Endometrial microvascular endothelial cells (primary cell): ENCODE measurements around the gene ARHGAP24. TPM values are rescaled to one million over a fixed set of nuclear protein-coding genes. Genes with fewer than 3 reads are reported as not detected.

Experiments
- in situ Hi-C: cut with HindIII; loops from 2 replicates; pipeline ENCODE4 v1.10.0; 2017; ENCODE audit warnings: low sequenced_read_pairs, low pct_unique_long_range_greater_than_20kb; ENCODE audit errors: inconsistent ontology term
- total RNA-seq: library from RNA; depleted of rRNA; stranded (reverse); fragments of >200 nt; gene quantifications from one replicate; pipeline ENCODE4 v1.2.3, GENCODE V29; 2015; ENCODE audit errors: inconsistent ontology term

Gene ARHGAP24
- total RNA-seq, 1 donor from 2014 or later, result 93.0 TPM

- in situ Hi-C loops, result no loop called here
Measured at GRCh38 chr4:85717351-85717750, 242.4 kb downstream of the ARHGAP24 start.

DNA sequence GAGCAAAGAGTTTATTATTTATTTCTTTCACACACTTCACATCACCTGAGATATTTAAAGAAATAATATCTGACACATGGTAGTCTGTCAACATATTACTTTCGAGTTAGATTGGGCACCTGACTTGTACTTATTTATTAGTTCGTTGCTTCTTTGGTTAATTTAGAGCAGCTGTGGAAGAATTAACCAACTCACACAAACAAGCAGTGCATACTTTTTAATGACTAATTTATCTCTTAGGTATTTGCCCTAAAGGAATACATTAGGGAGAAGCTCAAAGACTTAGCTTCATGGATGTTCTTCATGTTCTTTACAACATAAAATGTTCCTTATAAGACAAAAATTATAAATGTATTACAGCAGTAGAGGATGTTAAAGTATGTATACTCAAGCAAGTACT, 242.9 kb downstream of the ARHGAP24 start:
- in situ Hi-C loops, result no loop called here

- in situ Hi-C loops, result no loop called here
Measured at GRCh38 chr4:85720735-85721134, 245.8 kb downstream of the ARHGAP24 start.

GRCh38 chr4:85722401-85722800, 247.5 kb downstream of the ARHGAP24 start:
- in situ Hi-C loops, result no loop called here

DNA sequence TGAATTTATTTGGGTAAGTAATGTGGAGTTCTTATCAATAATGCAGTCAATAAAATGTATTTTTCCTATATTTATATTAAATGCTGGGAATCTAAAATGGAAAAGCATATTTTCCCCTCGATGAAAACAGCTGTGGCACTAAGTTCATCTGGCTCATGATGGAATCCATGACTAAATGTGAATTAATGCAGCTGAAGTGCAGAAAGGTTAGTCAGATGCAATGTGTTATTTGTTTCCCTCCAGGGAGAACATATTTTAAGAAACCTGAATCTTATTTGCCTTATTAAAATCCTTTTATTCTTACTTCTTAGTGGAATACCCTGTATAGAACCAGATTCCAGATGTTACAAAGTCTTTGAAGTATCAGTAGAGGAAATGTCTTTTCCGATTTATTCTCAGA, 247.9 kb downstream of the ARHGAP24 start:
- in situ Hi-C loops, result no loop called here

GRCh38 chr4:85724791-85725563, 250.0 kb downstream of the ARHGAP24 start:
- in situ Hi-C loops, result no loop called here

DNA sequence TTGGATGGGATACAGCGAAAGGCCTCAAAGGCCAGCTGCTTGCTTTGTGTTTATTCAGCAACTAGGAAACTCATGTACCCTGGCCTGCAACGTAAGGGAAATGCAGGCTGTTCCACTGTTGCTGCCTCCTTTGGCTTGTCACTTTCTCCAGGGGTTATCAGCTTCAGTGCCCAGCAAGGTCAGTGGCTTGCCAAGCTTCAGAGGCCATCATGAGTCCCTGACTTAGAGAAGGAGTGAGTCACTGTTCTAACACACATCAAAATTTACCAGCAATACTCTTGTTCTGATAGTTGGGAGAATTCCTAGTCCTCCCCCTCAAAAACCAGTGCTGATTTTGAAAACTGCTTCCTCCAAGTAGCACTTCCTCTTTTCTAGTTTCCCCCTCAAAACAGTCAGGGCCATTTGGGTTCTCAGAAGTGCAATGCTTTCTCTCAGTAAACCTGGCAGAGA, 250.8 kb downstream of the ARHGAP24 start:
- in situ Hi-C loops, result no loop called here

GRCh38 chr4:85726555-85726954, 251.6 kb downstream of the ARHGAP24 start:
- in situ Hi-C loops, result no loop called here

- in situ Hi-C loops, result no loop called here
Measured at GRCh38 chr4:85728464-85728863, 253.5 kb downstream of the ARHGAP24 start.

GRCh38 chr4:85732124-85732523, 257.2 kb downstream of the ARHGAP24 start:
- in situ Hi-C loops, result no loop called here

GRCh38 chr4:85733798-85734197, 258.8 kb downstream of the ARHGAP24 start:
- in situ Hi-C loops, result no loop called here

- in situ Hi-C loops, result no loop called here
Measured at GRCh38 chr4:85734424-85734831, 259.5 kb downstream of the ARHGAP24 start.

GRCh38 chr4:85736571-85736970, 261.6 kb downstream of the ARHGAP24 start:
- in situ Hi-C loops, result no loop called here

GRCh38 chr4:85737254-85737653, 262.3 kb downstream of the ARHGAP24 start:
- in situ Hi-C loops, result no loop called here

DNA sequence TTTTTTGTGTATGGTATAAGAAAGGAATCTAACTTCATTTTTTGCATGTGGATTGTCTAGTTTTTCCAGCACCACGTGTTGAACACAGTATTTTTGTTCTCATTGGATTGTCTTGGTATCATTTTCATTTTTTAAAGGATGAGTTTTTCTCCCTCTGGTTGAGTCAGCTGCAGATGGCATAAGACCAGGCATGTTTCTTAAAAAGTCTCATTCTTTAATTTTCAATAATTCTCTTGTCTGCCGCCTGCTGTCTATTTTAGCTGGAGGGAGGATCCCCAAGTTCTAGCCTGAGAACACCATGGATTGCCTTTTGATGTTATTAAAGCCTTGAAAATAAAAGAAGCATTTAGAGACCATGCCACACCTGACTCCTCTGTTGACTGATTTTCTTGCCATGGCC, 263.8 kb downstream of the ARHGAP24 start:
- in situ Hi-C loops, result no loop called here

- in situ Hi-C loops, result no loop called here
Measured at GRCh38 chr4:85740431-85740861, 265.5 kb downstream of the ARHGAP24 start.

GRCh38 chr4:85741381-85741780, 266.4 kb downstream of the ARHGAP24 start:
- in situ Hi-C loops, result no loop called here

- in situ Hi-C loops, result no loop called here
Measured at GRCh38 chr4:85741921-85742591, 267.1 kb downstream of the ARHGAP24 start.

DNA sequence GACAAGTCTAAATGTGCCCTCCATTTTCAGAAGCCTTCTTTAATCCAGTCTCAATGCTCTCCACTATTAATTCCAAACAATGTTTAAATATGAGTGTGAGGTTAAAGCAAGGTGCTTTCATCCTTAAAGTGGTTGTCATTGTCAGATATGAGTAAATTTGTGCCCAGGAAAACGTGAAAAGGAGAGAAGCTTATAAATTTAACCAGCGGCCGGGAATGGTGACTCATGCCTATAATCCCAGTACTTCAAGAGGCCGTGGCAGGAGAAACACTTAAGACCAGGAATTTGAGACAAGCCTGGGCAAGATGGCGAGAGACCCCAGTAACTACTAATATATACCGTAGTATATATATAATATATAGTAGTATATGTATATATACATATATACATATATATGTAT, 270.0 kb downstream of the ARHGAP24 start:
- in situ Hi-C loops, result no loop called here

DNA sequence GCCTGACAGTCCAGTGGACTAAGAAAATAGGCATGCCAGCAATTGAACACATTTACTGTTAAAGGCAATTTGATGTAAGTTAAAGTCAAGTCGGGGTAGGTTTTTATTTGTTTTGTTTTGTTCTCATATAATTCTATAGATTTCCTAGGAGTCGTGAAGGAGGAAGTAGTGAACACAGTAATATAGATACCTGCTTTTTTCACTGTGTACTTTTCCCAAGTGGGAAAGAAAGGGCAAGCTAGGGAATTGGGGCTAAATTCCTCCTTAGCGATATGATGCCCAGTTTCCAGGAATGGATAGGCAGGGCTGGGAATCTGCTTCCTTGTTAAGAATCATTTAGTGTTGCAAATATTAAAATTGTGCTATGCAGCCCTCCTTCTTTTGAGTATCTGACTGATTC, 271.0 kb downstream of the ARHGAP24 start:
- in situ Hi-C loops, result no loop called here
